GM12878 (cell line): ENCODE results near the gene TRPM5.

Source experiments
- EZH2 ChIP-seq: IDR thresholded peaks from 2 replicates; pipeline ENCODE4 v1.6.1; 2012; ENCODE audit warnings: low read depth, mild to moderate bottlenecking, control low read depth, inconsistent platforms, low read length, borderline replicate concordance; ENCODE audit not compliant: control insufficient read depth
- MEF2A ChIP-seq: IDR thresholded peaks from 2 replicates; pipeline ENCODE4 v1.6.1; 2011; ENCODE audit warnings: low read depth, mild to moderate bottlenecking, low read length, moderate library complexity; ENCODE audit not compliant: insufficient read depth

DNA sequence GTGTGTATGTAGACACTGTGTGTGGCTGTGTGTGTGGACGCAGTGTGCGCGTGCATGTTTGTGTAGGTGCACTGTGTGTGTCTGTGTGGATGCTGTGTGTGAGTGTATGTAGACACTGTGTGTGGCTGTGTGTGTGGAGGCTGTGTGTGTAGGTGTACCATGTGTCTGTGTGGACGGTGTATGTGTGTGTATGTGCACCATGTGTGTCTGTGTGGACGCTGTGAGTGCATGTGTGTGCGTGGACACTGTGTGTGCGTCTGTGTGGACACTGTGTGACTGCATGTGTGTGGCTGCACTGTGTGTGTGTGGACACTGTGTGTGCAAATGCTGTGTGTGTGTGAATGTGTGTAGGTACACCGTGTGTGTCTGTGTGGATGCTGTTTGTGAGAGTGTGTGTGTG is 10.3 kb downstream of the TRPM5 start:
- no peak for TF ChIP-seq MEF2A
- no peak for TF ChIP-seq EZH2
